KOPT-K1 (cell line): ENCODE measurements around the gene FAM3B.

Experiments used
- H3K27ac ChIP-seq: fragments of 200-600 bp; sonication (generic); 2 replicates; pipeline ENCODE4 v1.5.1; 2016; ENCODE audit warnings: antibody characterized with exemption, mild to moderate bottlenecking, low read depth, low read length; ENCODE audit not compliant: poor library complexity, severe bottlenecking
- H3K36me3 ChIP-seq: fragments of 200-600 bp; sonication (generic); 2 replicates; pipeline ENCODE4 v1.5.1; 2017; ENCODE audit warnings: antibody characterized with exemption, mild to moderate bottlenecking, low read length, moderate library complexity; ENCODE audit not compliant: insufficient read depth
- H3K9me3 ChIP-seq: fragments of 200-600 bp; sonication (generic); 2 replicates; pipeline ENCODE4 v1.5.1; 2017; ENCODE audit warnings: antibody characterized with exemption, low read length, mild to moderate bottlenecking; ENCODE audit not compliant: insufficient read depth, poor library complexity, severe bottlenecking

Gene FAM3B

GRCh38 chr21:41367945-41368734 is 51.5 kb downstream of the FAM3B start:
- no peaks in the 10 kb centered on the region for H3K9me3 ChIP-seq
- peak overlapping the region; percentile 45 for H3K27ac ChIP-seq
- H3K36me3 ChIP-seq, result no peaks in the 10 kb centered on the region

GRCh38 chr21:41368735-41369104 is 52.1 kb downstream of the FAM3B start:
- no peaks in the 10 kb centered on the region for H3K9me3 ChIP-seq
- no peaks in the 10 kb centered on the region for H3K36me3 ChIP-seq
- H3K27ac ChIP-seq, result peak overlapping the region; percentile 45

DNA sequence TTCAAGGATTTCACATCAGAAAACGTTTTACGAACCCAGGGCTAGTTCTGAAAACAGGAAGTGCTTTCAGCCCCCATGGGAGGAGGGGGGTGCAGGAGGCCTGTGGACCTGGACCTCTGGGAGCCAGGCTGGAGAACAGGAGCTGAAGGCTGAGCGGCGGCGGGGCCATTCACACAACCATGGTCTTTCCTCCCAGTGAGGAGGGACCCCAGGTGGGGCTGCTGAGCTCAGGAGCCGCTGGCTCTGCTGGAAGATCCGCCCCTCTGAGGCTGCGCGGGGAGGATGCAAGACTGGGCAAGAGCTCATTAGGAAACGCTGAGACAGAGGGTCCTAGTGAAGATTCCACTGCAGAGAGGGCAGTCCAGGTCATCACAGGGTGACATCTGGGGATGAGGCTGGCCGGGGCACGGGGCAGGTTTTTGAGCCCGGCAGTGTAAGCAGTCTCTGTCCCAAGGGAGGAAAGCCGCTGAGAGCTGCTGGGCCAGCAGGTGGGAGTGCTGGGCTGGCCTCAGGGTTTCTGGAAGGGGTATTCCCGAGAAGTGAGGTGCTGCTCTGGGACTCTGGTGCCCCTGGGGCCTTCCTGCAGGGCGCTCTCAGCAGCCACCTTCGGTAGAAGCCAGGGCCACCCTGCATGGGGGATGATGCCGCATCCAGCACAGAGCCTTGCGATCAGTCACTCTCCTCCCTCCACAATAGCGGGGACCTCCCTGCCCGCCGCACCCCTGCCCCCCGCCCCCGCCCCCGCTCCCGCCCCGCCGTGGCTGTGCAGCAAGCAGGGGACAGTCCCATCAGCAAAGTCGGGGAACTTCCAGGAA is 52.7 kb downstream of the FAM3B start:
- Histone ChIP-seq H3K27ac (peak overlapping the region; percentile 45), H3K9me3 (no peaks in the 10 kb centered on the region), H3K36me3 (no peaks in the 10 kb centered on the region)

- Histone ChIP-seq H3K36me3 (no peaks in the 10 kb centered on the region), H3K9me3 (no peaks in the 10 kb centered on the region), H3K27ac (no peak overlapping the region)
Measured at GRCh38 chr21:41369920-41370839, 53.6 kb downstream of the FAM3B start.

- Histone ChIP-seq H3K36me3 (no peaks in the 10 kb centered on the region), H3K9me3 (no peaks in the 10 kb centered on the region), H3K27ac (no peak overlapping the region)
Measured at GRCh38 chr21:41370840-41371684, 54.5 kb downstream of the FAM3B start.

DNA sequence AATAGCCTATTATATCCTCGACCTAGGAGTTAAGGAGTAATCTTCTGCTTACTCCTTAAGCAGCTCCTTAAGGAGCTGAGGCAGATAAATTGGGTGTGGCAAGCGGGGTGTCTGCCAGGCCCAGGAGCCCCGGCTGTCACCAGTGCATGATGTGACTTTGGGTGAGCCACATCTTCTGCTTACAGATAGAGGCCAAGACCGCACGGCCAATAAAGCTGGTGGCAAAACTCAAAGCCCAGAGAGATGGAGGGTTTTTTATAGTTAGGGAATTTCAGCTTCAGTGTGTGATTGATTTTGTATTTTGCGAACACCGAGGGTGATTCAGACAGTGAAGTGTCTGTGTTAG is 55.1 kb downstream of the FAM3B start:
- no peaks in the 10 kb centered on the region for H3K36me3 ChIP-seq
- H3K27ac ChIP-seq, result no peak overlapping the region
- H3K9me3 ChIP-seq, result no peaks in the 10 kb centered on the region

DNA sequence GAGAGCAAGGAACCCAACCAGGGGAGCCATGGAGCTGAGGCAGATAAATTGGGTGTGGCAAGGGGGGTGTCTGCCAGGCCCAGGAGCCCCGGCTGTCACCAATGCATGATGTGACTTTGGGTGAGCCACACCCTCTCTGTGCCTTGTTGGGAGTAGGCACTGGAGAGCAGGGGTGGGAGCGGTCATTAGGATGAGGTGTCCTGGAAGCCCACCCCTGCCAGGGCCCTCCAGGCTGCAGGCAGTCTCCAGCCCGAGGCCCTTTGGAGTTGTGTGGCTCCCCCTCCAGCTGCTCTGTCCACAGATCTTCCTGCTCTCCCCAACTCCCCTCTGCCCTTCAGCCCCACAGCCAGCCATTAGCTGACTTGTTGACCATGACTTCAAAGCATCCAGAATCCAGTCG is 56.7 kb downstream of the FAM3B start:
- no peaks in the 10 kb centered on the region for H3K9me3 ChIP-seq
- H3K36me3 ChIP-seq, result no peaks in the 10 kb centered on the region
- H3K27ac ChIP-seq, result peak overlapping the region; percentile 22

DNA sequence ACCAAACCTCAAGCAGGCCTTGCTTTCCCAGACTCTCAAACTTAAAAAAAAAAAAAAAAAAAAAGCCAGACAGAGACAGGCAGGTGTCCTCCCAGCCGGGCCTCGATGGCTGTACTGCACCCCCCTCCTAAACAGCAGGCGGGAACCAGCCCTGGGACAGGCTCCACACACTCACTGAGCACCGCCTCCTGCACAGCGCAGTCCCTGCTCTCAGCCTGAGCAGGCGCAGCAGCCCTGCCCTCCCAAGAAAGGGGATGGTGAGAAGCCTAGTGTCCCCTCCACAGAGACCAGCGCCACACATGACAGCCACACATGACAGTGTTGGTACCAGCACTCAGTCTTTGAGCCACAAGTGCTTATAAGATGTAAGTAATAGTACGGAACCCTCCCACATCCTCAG is 57.2 kb downstream of the FAM3B start:
- H3K36me3 ChIP-seq, result no peaks in the 10 kb centered on the region
- H3K27ac ChIP-seq, result peak overlapping the region; percentile 22
- H3K9me3 ChIP-seq, result no peaks in the 10 kb centered on the region

DNA sequence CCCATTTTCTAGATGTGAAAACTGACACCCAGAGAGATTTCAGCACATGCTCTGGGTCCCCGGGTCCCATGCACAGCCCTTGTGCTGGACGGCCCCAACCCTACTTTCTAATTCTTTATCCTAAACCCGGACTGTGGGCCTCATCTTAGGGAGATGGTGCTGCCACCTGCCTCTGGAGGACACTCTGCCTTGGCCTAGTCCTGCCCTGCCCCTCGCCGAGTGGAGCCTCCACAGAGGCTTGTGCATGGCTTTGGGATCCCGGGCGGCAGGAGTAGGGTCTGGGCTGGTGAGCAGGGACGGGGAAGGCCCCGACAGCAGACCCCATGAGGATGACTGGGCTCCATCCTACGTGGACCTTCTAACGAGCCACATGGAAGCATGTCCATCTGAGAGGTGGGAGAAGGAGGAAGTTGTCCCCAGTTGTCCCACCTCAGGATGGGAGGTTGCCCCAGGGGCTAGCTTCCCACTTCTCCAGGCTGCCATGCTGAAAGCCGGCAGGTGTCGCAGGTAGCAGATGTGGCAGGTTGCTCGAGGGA is 57.6 kb downstream of the FAM3B start:
- Histone ChIP-seq H3K9me3 (no peaks in the 10 kb centered on the region), H3K36me3 (no peaks in the 10 kb centered on the region), H3K27ac (no peak overlapping the region)

DNA sequence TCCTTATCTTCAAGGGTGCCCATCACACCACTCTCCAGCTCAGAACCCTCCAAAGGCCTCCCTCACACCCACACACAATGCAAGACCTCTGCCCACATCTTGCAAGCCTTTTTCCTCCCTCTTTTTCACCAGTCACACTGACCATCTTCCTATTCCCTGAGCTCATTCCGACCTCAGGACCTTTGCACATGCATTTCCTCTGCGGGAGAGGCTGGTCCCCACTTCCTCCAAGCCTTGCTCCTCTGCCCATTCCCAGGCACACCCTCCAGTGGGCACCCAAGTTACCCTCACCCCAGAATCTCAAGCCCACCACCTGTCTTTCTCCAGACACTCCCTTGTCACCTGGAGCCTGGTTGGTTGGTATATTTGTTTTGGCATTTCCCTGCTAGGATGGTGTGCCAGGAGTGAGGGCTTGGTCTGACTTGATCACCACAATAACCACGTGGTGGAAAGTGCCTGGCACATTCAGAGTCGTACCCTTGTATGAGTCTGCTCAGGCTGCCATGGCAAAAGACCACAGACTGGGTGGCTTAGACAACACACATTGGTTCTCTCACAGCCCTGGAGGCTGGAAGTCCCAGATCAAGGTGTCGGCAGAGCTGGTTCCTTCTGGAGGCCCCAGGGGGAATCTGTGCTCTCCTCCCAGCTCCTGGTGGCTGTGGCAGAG is 58.4 kb downstream of the FAM3B start:
- no peaks in the 10 kb centered on the region for H3K9me3 ChIP-seq
- no peak overlapping the region for H3K27ac ChIP-seq
- no peaks in the 10 kb centered on the region for H3K36me3 ChIP-seq

DNA sequence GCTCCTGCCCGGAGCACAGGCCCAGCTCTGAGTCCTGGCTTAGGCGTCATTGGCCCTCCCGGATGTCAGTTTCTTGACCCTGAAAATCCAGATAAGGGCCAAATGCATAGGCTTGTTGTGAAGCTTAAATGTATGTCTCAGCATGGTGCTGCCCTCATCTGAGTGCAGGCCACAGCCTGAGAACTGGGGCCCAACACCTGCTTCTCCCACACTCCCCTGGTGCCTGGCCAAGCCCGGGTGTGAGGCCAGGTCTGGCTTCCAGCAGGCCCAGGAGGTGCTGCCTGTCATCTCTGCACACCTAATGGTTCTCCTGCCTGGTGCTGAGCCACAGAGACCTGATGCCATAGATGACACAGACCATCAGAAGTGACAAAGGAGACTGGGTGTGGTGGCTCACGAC is 59.3 kb downstream of the FAM3B start:
- Histone ChIP-seq H3K9me3 (no peaks in the 10 kb centered on the region), H3K36me3 (no peaks in the 10 kb centered on the region), H3K27ac (no peak overlapping the region)

GRCh38 chr21:41377715-41378114 is 61.1 kb downstream of the FAM3B start:
- no peaks in the 10 kb centered on the region for H3K36me3 ChIP-seq
- no peak overlapping the region for H3K27ac ChIP-seq
- no peaks in the 10 kb centered on the region for H3K9me3 ChIP-seq

- H3K36me3 ChIP-seq, result no peaks in the 10 kb centered on the region
- H3K9me3 ChIP-seq, result no peaks in the 10 kb centered on the region
- no peak overlapping the region for H3K27ac ChIP-seq
Measured at GRCh38 chr21:41378849-41379248, 62.2 kb downstream of the FAM3B start.

DNA sequence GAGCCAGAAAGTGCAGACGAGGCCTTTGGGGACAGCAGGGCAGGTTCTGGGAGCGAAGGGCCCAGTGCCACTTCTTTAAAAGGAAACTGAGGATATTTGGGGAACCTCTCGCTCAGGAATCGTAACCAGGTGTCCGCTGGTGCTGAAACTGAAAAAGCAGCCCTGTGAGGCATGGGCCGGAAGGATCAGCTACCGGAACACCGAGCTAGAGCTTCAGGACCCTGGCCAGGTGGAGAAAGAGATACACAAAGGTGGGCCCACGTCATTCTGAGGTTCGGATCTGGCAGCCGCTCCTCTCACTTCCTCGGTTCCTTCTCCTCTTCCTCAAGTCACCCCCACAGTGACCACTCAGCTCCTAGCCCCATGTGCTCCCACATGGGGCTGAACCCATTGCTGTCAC is 63.3 kb downstream of the FAM3B start:
- Histone ChIP-seq H3K36me3 (no peaks in the 10 kb centered on the region), H3K27ac (no peak overlapping the region), H3K9me3 (no peaks in the 10 kb centered on the region)
